SK-N-MC (cell line): Measurements from ENCODE around the gene CD81.

ENCODE experiments used
- EZH2 ChIP-seq: fragments of 200-600 bp; sonication (generic); IDR thresholded peaks from one replicate; pipeline ENCODE4 v1.6.1; 2017; ENCODE audit warnings: antibody characterized with exemption
- POLR2AphosphoS5 ChIP-seq: IDR thresholded peaks from 2 replicates; pipeline ENCODE4 v1.6.1; 2012; ENCODE audit warnings: mild to moderate bottlenecking, low read depth, low read length, borderline replicate concordance

DNA sequence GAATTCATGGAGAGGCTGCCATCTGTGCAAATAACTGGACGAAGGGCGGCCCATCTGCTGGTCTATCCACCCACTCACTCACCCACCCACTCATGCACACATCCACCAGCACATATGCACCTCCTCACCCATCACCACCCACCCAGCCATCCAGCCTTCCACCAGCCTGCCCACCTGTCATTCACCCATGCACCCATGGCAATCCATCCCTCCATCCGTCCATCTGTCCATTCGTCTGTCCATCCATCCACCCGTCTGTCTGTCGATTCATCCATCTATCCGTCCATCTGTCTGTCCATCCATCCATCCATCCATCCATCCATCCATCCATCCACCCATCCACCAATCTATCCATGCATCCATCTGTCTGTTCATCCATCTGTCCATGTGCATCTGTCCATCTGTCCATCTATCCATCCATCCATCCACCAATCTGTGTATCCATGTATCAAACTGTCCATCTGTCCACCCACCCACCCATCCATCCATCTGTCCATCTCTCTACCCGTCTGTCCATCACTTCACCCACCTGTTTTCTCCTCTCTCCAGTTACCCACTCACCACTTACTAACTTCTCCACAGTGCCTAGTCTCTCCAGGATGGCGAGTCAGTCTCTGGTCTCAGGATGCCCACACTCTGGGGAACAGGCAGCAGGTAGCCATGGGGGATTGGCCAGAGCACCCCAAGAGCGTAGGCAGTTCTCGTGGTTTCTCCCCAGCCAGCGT is 58.3 kb downstream of the CD81 start:
- TF ChIP-seq POLR2AphosphoS5 (no peak), EZH2 (no peak)
